Measurements from ENCODE around the gene LITAF. TPM values are rescaled to one million over a fixed set of nuclear protein-coding genes. Genes with fewer than 3 reads are reported as not detected.

The LITAF gene
- total RNA-seq, 1 donor from 2014 or later: 70.9 TPM

DNA sequence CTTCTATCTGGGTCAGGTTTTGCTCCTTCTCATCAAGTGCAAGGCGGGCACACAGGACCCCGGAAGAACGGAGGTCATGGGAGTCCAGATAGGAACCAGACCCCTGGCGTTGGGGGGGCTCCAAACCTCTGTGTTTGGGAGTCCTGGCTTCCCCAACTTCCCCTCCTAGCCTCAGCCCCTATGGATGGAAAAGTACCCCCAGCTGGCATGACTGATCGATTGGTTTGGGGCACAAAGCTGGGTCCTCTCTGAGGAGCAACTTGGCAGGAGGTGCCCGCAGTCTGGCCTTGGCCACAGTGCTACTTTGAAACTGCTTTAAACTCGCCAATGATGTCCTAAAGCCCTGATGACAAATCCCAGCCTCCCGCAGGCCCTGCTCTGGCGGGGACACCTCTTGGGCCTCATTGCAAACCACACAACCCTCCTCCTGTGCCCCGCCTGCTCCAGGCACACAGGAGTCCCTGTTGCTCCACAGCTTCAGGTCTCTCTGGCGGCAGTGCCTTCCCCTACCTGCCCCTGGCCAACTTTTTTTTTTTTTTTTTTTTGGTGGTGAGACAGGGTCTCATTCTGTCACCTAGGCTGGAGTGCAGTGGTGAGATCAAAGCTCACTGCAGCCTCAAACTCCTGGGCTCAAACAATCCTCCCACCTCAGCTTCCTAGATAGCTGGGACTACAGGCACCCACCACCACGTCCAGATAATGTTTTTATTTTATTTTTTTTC lies 43.5 kb upstream of the LITAF start:
- Mint-ChIP-seq H3K36me3 (ENCODE audit: low read depth, unreplicated experiment) (no peaks in the 10 kb centered on the region), H3K9me3 (ENCODE audit: unreplicated experiment) (no peaks in the 10 kb centered on the region), H3K27ac (ENCODE audit: unreplicated experiment) (no peak overlapping the region)

DNA sequence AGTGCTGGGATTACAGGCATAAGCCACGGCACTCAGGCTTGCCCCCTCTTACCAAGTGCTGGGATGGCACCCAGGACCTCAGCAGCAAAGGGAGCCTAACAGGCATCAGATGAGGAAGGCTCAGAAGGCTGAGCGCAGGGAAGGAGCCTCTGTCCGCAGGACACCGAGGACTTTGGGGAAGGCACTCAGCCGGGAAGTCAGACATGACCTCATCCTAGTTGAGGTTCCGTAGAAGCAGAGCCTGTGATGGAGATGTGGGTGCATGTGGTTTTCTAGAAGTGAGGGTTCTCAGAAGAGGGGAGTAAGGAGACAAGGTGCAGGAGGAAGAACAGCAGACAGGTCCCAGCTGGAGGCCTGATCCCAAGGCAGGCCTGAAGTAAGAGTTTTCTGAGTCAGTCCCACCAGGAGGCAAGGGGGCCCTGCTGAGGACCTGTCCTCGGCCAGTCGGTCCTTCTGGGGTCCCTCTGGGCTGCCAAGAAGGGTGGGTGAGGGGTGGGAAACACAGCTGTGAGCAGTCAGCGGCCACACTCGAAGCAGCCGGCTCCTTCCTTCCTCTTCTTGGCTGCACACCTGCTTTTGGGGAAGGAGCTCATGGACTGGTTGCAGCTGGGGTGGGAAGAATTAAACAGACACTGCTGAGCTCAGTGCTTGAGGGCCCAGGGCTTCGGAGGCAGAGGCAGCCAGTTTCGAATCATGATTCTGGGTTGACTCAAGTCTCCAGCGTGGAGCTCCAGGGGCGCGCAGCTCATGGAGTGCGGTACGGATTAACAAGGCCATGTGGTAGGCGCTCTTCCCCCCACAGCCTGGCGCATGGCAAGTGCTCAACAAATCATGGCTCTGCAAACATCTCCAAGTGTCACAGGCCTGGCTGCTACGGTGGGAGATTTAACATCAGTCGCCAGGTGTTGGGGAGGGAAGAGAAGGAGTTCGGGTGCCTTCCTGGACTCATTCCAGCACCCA lies 42.6 kb upstream of the LITAF start:
- H3K27ac Mint-ChIP-seq (ENCODE audit: unreplicated experiment): peak overlapping the region; percentile 74
- peaks cover 4% of the 10 kb centered on the region for H3K27me3 Mint-ChIP-seq (ENCODE audit: unreplicated experiment)
- TF ChIP-seq, protein P1, sequence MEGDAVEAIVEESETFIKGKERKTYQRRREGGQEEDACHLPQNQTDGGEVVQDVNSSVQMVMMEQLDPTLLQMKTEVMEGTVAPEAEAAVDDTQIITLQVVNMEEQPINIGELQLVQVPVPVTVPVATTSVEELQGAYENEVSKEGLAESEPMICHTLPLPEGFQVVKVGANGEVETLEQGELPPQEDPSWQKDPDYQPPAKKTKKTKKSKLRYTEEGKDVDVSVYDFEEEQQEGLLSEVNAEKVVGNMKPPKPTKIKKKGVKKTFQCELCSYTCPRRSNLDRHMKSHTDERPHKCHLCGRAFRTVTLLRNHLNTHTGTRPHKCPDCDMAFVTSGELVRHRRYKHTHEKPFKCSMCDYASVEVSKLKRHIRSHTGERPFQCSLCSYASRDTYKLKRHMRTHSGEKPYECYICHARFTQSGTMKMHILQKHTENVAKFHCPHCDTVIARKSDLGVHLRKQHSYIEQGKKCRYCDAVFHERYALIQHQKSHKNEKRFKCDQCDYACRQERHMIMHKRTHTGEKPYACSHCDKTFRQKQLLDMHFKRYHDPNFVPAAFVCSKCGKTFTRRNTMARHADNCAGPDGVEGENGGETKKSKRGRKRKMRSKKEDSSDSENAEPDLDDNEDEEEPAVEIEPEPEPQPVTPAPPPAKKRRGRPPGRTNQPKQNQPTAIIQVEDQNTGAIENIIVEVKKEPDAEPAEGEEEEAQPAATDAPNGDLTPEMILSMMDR (IDR thresholded peaks at IDR 0.05; ENCODE audit: unreplicated experiment): no peak
- DNase-seq (ENCODE audit: low spot score): no peak
- H3K4me3 Mint-ChIP-seq (ENCODE audit: unreplicated experiment): no peak overlapping the region
- no peaks in the 10 kb centered on the region for H3K36me3 Mint-ChIP-seq (ENCODE audit: low read depth, unreplicated experiment)
- peaks cover 2% of the 10 kb centered on the region for H3K4me1 Mint-ChIP-seq (ENCODE audit: unreplicated experiment)
- no peaks in the 10 kb centered on the region for H3K9me3 Mint-ChIP-seq (ENCODE audit: unreplicated experiment)

More for the DNA sequence above, 43.5 kb upstream of the LITAF start:
- Mint-ChIP-seq H3K4me1 (ENCODE audit: unreplicated experiment) (peaks cover 2% of the 10 kb centered on the region), H3K27me3 (ENCODE audit: unreplicated experiment) (peaks cover 4% of the 10 kb centered on the region), H3K4me3 (ENCODE audit: unreplicated experiment) (no peak overlapping the region)
- TF ChIP-seq, protein P1 (IDR thresholded peaks at IDR 0.05; ENCODE audit: unreplicated experiment): no peak
- DNase-seq (ENCODE audit: low spot score): no peak

DNA sequence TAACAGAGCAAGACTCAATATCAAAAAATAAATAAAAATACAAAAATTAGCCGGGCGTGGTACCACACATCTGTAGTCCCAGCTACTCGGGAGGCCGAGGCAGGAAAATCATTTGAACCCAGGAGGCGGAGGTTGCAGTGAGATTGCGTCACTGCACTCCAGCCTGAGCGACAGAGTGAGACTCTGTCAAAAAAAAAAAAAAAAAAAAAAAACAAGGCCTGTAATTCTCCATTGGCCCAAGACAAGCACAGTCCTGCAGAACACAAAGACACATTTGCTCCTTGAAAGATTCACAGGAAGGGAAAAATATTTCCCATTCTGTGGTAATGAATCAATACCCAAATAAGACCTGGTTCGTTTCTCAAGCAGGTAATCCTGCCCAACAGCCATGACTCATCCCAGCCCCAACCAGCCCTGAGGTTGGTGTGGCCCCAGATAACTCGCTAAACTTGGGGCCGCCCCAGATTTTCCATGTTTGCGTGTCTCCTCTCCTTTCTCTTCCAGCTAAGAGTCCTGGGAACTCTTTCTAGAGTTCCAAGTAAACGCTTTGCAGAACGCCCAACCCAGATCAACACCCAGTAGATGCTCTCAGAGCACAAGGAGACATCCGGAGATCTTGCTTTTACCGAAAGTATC lies 41.2 kb upstream of the LITAF start:
- Mint-ChIP-seq H3K27ac (ENCODE audit: unreplicated experiment) (no peak overlapping the region), H3K4me3 (ENCODE audit: unreplicated experiment) (no peak overlapping the region), H3K4me1 (ENCODE audit: unreplicated experiment) (peaks cover 2% of the 10 kb centered on the region)

DNA sequence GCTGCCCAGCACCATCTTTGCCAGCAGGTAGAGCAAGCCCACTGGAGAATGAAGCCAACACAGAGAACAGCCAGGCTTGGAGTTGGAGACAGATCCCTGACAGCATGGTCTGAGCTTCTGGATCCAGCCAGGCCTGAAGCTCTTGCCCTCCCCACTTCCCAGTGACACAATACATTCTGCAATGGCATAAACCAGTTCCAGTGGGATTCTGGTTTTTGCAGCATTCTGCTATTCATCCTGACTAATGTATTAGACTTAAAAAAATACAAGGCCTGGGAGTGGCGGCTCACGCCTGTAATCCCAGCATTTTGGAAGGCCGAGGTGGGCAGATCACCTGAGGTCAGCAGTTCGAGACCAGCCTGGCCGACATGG lies 40.6 kb upstream of the LITAF start:
- Mint-ChIP-seq H3K4me3 (ENCODE audit: unreplicated experiment) (no peak overlapping the region), H3K36me3 (ENCODE audit: low read depth, unreplicated experiment) (no peaks in the 10 kb centered on the region), H3K9me3 (ENCODE audit: unreplicated experiment) (no peaks in the 10 kb centered on the region), H3K27me3 (ENCODE audit: unreplicated experiment) (peaks cover 2% of the 10 kb centered on the region), H3K27ac (ENCODE audit: unreplicated experiment) (no peak overlapping the region), H3K4me1 (ENCODE audit: unreplicated experiment) (peaks cover 2% of the 10 kb centered on the region)
- no peak for DNase-seq (ENCODE audit: low spot score)
- TF ChIP-seq, protein P1 (IDR thresholded peaks at IDR 0.05; ENCODE audit: unreplicated experiment): no peak

More for the DNA sequence above, 41.2 kb upstream of the LITAF start:
- H3K9me3 Mint-ChIP-seq (ENCODE audit: unreplicated experiment): no peaks in the 10 kb centered on the region
- H3K36me3 Mint-ChIP-seq (ENCODE audit: low read depth, unreplicated experiment): no peaks in the 10 kb centered on the region
- TF ChIP-seq, protein P1 (IDR thresholded peaks at IDR 0.05; ENCODE audit: unreplicated experiment): no peak
- DNase-seq (ENCODE audit: low spot score): no peak
- peaks cover 2% of the 10 kb centered on the region for H3K27me3 Mint-ChIP-seq (ENCODE audit: unreplicated experiment)
